Brain pericyte (primary cell): ENCODE results near the gene CR2.
"Not testable (repeated sequence)": the region's sequence is repeated elsewhere in the genome, so short reads cannot be mapped to it uniquely, and the experiment has no call there.

Experiments
- DNase-seq: peaks from one replicate; pipeline ENCODE4 v3.0.0-alpha.2; 2012; ENCODE audit warnings: low read depth, low spot score

CR2 gene

DNA sequence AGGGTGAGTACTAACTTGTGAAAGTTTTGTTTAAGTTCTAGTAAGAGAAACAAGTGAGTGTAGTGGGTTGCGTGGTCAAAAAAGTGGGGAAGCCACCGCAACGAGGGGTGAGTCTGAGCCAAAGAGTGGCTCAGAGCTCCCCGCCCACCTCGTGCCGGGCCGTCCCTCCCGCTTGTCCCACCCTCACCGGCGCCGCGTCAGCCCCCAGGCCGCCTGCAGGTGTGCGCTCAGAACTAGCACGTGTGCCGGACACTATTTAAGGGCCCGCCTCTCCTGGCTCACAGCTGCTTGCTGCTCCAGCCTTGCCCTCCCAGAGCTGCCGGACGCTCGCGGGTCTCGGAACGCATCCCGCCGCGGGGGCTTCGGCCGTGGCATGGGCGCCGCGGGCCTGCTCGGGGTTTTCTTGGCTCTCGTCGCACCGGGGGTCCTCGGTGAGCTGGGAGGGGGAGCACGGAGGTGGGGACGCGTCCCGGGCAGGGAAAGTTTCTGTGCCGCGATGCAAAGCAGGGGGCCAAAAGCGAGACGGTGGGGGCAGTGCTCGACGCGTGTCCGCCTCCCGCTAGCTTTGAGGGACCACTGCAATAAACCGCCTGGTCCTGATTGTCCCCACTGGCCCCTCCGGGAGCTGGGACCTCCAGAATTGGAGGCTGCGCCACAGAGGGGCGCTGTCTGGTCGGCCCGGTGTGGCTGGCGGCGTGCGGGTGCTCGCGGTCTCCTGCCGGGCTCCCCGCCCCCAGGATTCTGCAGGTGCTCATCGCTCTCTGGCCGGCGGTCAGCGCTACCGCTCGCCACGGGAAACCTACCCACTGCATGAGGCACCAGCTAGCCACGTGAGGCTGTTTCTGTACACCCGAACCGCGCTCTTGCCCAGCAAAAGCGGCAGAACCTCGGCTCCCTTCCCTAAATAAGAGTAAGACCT is at the start of gene CR2:
Gene CR2, plus strand, starts transcription at position 283 of the 919 bp plus-strand sequence. Its CDS starts 91 bp downstream, at position 374.
- DNase-seq, result no peak

DNA sequence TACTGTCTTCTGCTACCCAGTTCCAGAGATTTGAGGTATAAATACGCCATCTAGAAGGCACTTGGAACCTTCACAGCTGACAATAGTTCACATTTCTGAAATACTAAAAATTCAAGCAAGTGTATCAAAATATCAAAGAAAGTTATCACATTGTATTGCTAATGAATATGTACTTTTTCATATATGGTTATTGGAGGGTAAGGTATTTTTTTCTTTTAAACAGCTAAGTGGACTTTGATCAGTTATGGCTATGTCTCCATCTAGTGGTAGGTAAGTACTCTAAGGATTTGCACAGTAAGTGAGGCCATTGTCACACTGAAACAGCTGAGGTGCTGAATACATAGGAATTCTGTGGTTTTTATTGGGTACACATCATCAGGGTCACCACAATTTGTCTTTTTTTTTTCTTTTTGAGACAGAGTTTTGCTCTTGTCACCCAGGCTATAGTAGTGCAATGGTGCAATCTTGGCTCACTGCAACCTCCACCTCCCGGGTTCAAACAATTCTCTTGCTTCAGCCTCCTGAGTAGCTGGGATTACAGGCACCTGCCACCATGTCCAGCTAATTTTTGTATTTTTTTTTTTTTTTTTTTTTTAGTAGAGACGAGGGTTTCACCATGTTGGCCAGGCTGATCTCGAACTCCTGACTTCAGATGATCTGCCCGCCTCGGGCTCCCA is 49.1 kb upstream of the CR2 start:
- peak; percentile 30 for DNase-seq

DNA sequence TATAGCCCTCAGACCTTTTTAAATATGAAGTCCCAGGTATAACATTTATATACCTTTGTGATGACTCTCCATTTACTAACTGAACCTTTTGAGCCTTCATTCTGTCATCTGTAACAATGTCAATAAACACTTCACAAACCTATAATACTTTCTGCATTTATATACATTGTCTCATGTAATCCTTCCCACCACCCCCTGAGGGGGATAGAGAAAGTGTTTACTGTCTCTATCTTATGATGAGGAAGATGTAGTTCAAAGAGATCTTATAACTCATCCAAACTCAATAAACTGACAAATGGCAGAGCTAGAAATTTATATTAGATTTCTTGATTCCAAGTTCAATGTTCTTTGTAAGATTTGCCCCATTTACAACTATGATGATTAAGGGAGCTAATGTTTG is 48.3 kb upstream of the CR2 start:
- no peak for DNase-seq

DNA sequence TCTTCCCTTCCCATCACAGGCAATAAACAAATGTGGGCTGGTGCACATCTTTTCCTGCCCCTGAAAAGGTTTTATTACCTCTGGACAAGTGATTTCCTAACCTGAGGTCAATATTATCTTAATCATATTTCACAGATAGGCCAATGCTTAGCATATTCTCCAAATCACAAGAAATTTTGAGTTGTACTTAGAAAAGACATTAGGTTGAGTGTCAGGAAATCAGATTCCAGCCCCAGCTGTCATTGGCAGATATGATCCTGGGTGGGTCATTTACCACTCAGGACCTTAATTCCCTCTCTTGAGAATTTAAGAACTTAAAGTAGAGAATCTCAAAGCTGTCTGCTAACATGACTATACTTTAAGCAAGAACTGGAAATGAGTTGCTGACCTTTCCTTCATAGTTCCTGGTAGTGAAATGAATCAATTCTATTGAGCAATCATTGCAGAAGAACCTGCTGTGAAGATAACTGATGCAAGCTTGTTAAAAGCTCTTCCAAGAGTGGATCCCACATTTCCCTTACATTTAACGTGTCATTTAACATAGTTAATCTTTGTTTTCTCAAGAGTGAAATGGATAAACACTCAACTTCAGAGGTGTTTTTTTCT is 46.4 kb upstream of the CR2 start:
- no peak for DNase-seq

DNA sequence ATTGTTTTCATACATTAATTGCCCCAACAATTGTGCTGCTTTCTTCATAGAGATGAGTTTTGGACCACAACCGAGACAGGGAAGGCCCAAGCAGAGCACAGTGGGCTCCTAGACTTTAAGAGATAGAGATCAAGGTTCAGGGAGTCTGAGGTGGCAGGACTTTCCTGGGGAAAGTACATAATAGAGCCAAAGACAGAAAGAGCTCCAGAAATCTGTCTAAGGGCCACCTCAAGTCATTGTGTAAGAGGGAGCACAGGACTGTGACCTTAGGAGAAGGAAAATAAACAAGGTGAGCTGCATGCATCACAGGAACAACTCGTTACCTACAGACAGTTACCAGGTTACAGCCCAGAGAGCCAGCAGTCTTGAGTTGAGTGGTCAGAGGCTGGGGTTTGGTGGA is 41.3 kb upstream of the CR2 start:
- DNase-seq, result no peak

DNA sequence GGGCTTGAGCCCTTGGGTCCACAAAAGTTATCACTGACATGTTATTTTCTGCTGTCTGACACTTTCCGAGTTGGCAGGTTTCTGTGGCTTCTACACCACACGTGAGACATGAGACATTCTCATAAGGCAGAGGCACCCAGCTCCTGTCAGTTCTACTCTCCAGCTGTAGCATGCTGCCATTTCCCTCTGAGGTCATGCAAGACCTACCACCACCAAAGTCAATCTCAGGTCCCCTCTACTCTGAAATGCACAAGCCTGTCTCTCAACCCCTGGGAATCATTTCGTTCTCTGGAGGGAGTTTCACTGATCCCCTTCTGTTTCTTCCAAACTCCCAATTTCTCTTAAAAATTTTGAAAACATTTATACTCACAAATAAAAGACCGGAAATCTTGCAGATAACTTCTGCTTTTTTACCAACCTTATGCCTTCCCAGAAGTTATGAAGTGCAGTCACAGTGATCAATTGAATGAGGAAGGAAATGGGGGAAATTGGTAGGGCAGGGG is 39.5 kb upstream of the CR2 start:
- no peak for DNase-seq

DNA sequence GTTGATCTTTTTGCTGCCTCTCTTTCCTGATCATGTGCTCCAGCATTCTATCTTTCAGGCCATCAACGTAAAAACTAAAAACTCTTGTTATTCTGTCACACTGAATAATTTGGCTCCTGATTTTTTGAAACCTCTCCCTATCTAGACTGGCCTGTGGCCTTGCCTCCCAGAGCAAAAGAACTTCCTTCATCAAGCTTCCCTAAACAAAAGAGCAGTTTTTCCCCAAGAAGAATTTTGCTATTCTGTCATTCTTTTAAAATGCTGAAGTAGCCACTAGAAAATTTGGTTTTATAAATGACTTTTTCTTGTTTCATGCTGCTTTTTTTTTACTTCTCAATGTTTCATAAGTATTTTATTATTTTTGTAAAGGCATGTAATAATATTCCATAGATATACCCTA is 37.1 kb upstream of the CR2 start:
- DNase-seq, result no peak

DNA sequence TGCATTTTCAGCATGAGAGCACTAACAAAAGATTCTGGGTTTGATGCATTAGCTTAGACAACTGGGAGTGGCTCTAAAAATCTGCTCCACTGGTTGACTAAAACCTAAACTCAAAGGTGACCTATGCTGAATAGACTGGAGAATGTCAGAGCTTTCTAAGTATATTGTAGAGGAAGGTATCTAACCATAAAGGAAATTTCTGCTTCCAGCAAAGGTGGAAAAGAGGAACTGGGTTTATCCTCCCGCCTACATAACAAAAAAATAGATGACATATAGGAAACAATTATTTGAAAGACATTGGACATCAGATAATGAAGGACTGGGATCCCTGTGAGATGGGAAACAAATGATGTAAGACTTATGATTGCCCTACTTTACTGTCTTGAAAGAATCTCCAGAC is 35.8 kb upstream of the CR2 start:
- DNase-seq, result no peak

DNA sequence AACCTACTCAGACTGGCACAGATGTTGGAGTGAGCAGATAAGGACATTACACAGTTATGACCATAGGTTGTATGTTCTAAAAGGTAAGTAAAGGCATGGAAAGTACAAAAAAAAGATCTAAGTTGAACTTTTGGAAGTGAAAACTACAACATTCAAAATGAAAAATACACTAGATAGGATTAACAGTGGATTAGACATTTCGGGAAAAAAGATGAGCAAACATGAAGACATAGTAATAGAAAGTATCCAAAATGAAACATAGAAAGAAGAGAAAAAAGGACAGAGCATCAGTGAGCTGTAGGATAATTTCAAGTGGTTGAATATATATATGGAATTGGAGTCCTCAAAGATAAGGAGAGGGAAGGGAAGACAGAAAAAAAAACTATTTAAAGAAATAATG is 34.0 kb upstream of the CR2 start:
- no peak for DNase-seq

DNA sequence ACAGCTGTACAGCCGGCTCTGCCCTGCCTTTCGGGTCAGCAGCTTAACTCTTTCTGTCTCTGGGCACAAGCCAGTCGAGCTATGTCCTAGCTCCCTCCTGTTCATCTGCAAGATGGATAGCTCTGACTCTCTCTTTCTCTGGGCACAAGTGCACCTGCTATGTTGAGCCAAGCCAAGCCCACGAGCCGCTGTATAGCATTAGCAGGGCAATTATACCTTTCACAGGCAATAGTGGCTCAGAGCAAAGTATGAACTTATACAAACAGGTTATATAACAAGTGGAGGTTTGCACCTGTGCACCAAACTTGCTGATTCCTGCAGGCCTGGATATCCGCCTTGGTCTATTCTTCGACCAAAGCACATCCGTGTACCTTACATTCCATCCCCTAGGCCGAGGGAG is 33.0 kb upstream of the CR2 start:
- DNase-seq, result no peak

DNA sequence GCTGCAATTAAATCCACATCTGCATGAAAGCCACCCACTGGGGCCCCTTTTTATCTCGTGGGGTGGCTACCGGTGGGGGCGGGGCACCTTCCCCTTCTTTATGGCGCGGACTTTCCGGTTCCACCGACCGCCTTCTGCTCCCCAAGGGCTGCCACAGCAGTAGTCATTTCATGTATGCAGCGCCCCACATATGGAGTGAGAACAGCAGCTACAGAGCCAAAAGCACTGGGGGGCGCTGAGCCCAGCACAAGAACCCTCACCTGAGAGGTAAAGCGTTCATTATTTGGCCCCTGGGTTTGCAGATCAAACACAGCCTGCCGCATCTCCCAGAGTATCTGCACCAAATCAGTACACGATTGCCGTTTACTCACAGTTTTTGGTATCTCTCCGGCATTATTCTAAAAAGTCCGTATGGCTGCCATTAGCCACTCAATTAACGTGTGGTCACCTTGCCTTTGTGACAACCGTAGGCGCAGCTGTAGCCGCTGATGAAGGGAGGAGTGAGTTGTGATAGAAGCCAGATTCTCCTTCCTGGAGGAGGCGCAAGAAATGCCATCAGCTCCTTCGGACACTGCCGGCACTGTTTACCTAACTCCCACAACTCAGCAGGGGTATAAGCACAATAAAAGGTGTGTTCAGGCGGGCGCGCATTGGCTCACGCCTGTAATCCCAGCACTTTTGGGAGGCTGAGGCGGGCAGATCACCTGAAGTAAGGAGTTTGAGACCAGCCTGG is 30.4 kb upstream of the CR2 start:
- no peak for DNase-seq

DNA sequence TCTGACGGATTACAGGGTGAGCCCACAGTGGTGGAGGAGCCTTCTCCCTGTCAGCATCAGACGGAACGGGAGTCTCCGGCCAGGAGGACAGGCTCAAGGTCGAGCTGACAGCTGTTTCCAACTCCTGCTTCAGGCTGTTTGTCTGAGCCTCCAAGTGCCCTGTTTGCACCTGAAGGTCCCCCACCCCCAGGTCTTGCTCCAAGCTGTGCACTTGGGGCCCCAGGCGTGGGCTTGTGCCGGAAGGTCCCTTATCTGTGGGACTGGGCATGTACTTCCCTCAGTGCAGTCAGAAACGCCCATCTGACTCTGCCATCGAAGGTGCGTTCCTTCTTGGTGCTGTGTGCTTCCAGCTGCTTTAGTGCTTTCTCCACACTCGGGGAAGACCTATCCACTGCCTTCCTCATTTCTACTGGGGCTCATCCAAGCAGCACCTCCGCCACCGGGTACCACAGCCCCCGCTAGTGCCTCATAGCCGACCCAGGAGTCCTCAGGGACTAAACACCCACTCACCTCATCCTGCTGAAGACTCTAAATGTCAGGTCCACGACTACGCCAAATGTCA is 29.5 kb upstream of the CR2 start:
- no peak for DNase-seq

DNA sequence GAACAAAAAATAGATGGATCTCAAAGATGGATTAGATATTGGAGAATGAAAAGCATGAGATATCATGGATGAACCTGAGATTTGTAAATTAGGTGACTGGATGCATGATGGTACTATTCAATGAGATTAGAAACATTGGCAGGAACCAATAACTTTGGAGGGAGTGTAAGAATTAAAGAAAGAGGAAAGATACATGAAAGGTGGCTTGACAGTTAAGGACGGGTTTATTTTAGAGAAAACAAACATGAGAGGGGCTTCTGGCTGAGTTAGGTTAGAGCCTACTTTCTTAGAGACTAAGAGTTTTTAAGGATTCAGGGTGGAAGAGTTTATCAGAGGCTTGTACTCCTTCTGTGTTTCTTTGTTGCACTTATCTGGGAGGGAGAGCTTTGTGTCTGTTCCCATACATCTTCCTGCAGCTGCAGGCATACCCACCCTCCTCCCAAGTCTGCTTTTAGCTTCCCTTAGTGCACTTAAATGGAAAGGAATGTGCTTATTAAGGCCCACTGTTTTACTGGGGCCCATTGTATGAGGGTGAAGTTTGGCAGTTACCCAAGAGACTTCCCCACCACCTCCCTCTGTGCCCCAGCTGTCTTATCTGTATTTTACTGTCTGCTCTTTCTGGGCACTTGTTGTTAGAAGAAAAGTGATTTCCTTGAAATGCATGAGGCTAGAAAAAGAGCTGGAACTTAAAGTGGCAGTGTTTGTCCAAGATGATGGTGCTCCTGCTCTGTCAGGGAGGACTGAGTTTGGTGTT is 26.1 kb upstream of the CR2 start:
- no peak for DNase-seq

DNA sequence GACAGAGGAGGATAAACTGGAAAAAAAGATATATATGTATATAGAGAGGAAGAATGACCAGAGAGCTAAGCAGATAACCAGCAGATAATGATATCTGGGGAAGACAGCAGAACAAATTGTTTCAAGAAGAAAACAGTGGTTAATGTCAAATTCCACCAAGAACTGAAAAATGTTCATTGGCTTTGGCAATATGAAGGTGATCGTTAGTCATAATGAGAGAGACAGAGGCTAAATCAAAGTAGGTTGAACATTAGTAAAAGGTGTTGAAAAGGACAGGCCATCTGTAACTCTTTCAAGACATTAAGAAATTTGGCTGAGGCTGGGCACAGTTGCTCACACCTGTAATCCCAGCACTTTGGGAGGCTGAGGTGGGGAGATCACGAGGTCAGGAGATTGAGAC is 25.3 kb upstream of the CR2 start:
- DNase-seq, result no peak

DNA sequence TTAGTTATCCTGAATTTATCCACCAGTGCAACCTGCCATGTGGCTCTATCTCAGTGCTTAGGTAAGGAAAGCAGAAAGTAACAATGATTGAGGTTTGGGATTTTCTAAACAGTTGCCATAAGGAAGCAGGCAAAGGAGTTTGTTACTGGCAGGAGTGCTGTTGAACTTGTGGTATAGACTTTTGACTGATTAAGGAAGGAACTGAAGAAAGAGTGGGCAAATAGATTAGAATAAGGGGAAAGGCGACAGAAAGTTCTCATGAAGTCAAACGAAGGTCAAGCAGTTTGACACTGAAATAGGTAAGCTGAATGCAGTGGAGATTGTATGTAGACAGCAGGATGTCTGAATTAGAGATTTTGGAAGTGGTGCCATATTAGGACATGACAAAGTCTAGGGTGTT is 24.2 kb upstream of the CR2 start:
- DNase-seq, result no peak

DNA sequence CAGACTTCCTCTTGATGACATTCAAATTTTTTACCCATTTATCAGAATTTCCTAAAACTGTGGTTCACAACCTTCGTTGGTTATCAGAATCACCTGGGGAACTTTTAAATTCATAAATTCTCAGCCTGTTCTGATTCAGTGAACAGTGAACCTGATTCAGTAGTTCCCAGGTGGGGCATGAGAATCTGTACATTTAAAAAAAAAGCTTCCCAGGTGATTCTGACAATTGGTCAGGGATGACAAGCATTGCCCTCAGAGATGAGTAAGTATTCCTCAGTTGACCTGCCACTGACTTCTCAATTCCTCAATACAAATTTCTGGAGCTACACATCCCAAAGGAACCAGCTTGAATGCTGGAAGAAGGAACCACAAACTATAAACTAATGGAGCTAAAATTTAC is 23.5 kb upstream of the CR2 start:
- DNase-seq, result no peak

DNA sequence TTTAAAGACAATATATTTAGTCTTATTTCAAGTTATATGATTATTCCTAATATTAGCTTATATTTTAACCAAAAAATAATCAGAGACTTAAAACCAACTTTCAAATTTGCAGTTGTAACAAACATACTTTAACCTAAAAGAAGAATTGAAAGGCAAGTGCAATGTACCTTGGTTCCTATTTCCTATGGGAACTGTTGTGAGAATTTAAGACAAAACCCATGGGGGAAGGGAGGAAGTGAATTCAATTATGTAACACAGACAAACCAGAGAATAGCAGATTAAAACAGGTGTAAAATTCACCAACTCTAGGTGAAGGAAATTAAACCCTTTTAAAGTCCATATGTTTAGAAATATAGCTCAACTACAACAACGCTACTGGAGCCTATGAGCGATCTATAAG is 22.6 kb upstream of the CR2 start:
- no peak for DNase-seq

DNA sequence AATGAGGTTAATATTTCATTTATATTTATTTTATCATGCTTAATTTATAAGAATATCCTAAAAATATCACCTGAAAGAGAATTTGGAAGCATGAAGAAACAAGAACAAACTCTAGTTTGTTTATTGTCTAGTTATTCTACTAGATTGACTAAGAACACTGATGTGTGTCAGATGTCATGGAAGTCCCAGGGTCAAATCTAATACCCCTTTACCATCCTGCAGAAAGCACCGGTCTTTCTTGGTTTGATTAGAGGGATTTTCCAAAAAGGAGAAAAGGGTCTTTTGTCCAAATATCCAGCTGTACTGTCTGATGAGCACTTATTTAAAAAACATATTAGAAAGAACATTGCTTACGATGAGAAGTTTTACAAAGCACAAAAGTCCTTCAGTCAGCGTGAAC is 20.7 kb upstream of the CR2 start:
- DNase-seq, result no peak

DNA sequence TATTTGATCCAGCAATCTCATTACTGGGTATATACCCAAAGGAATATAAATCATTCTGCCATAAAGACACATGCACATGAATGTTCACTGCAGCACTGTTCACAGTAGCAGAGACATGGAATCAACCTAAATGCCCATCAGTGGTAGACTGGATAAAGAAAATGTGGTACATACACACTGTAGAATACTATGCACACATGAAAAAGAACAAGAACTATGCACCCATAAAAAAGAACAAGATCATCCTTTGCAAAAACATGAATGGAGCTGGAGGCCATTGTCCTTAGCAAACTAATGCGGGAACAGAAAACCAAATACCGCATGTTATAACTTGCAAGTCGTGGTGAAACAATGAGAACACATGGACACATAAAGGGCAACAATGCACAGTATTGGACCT is 17.4 kb upstream of the CR2 start:
- DNase-seq, result not testable (repeated sequence)

DNA sequence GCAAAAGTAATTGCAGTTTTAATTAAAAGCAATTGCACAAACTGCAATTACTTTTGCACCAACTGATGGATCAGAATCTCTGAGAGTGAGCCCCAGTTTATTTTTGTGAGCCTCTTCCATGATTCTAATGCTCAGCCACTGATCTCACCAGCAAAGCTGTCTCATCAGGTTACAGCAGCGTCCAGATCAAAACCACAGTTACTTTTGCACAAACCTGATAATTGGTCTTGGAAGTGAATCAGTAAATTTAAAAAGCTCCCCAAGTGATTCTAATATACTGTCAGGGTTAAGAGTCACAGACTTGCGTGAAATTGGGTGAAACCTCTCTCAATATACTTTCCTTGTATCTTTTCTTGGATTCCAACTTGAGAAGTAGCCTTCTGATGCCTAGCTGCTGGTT is 13.5 kb upstream of the CR2 start:
- DNase-seq, result no peak
